NCI-H82 treated with DMSO at 0.1 percent for 48 hours (cell line): ENCODE measurements around the gene TM9SF4.
"Not testable (repeated sequence)": the region's sequence is repeated elsewhere in the genome, so short reads cannot be mapped to it uniquely, and the experiment has no call there.

Experiments
- DNase-seq: peaks from one replicate; lab custom pipeline; 2025; ENCODE audit not compliant: unreplicated experiment; lab: John Stamatoyannopoulos, UW

TM9SF4 gene

GRCh38 chr20:32091888-32092346 is 17.6 kb upstream of the TM9SF4 start:
- peak; percentile 45 for DNase-seq

- DNase-seq = no peak
Observed at GRCh38 chr20:32098786-32099185, 10.7 kb upstream of the TM9SF4 start.

- DNase-seq = no peak
Observed at GRCh38 chr20:32108814-32109391, 611 bp upstream of the TM9SF4 start.

- DNase-seq = no peak
Observed at GRCh38 chr20:32110173-32110704, 725 bp downstream of the TM9SF4 start.

GRCh38 chr20:32110727-32111126 is 1.2 kb downstream of the TM9SF4 start:
- DNase-seq = no peak

- no peak for DNase-seq
Observed at GRCh38 chr20:32111156-32111686, 1.7 kb downstream of the TM9SF4 start.

- DNase-seq = no peak
Observed at GRCh38 chr20:32111753-32112152, 2.2 kb downstream of the TM9SF4 start.

- no peak for DNase-seq
Observed at GRCh38 chr20:32112841-32113240, 3.3 kb downstream of the TM9SF4 start.

GRCh38 chr20:32113591-32114260 is 4.2 kb downstream of the TM9SF4 start:
- DNase-seq = no peak

- no peak for DNase-seq
Observed at GRCh38 chr20:32114305-32114960, 4.9 kb downstream of the TM9SF4 start.

GRCh38 chr20:32115211-32115767 is 5.8 kb downstream of the TM9SF4 start:
- DNase-seq = no peak

GRCh38 chr20:32116079-32116521 is 6.6 kb downstream of the TM9SF4 start:
- DNase-seq = no peak

GRCh38 chr20:32116796-32117195 is 7.3 kb downstream of the TM9SF4 start:
- DNase-seq = not testable (repeated sequence)

GRCh38 chr20:32118427-32118826 is 8.9 kb downstream of the TM9SF4 start:
- not testable (repeated sequence) for DNase-seq

- DNase-seq = no peak
Observed at GRCh38 chr20:32119734-32120133, 10.2 kb downstream of the TM9SF4 start.

- DNase-seq = not testable (repeated sequence)
Observed at GRCh38 chr20:32121908-32122307, 12.4 kb downstream of the TM9SF4 start.

- no peak for DNase-seq
Observed at GRCh38 chr20:32123088-32123487, 13.6 kb downstream of the TM9SF4 start.

- no peak for DNase-seq
Observed at GRCh38 chr20:32124916-32125454, 15.5 kb downstream of the TM9SF4 start.

- DNase-seq = no peak
Observed at GRCh38 chr20:32125506-32125905, 16.0 kb downstream of the TM9SF4 start.

- DNase-seq = no peak
Observed at GRCh38 chr20:32126919-32127318, 17.4 kb downstream of the TM9SF4 start.

- DNase-seq = no peak
Observed at GRCh38 chr20:32127347-32127746, 17.8 kb downstream of the TM9SF4 start.
